ENCODE results near the gene FLT4. TPM values are rescaled to one million over a fixed set of nuclear protein-coding genes. Genes with fewer than 3 reads are reported as not detected.

Gene FLT4
- total and polyA plus RNA-seq, 9 of the 15 experiments (the other 6 are each of a cell fraction or from before 2014, with no cell fraction given), result 0.01 to 0.42 (median 0.14) TPM; not detected in 2

DNA sequence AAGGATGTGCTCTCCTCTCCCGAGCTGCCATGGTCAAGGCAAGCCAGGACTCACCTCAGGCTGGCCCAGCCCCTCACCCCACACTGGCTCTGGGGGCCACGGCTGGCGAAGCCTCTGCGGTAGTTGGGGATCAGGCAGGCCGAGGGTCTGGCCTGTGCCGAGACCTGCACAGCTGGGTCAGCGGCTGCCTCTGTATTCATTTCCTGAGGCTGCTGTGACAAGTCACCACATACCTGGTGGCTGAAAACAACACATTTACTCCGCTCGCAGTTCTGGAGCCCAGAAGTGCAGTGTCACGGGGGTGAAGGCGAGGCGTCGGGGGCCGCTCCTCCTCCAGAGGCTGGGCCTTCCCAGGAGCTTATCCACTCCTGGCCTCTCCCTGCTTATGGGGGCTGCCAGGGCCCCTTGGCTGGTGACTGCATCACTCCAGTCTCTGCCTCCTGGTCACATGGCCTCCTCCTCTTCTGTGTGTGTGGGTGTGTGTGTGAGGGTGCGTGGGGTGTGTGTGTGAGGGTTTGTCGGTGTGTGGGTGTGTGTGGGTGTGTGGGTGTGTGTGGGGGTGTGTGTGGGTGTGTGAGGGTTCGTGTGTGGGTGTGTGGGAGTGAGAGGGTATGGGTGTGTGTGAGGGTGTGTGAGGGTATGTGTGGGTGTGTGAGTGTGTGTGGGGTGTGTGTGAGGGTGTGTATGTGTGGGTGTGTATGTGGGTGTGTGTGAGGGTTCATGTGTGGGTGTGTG, 54.9 kb downstream of the FLT4 start (continued):
- TF ChIP-seq HMGN3 (IDR thresholded peaks at IDR 0.05; ENCODE audit: borderline replicate concordance, extremely low read depth, insufficient read length, low read depth, low read length), result no peak
- TF ChIP-seq RAD21 (CRISPR knock-in tag; conservative IDR thresholded peaks at IDR 0.05 in 1 of 2, IDR thresholded peaks at IDR 0.05 in 1 of 2), result no peak
- TF ChIP-seq ZNF212 (CRISPR knock-in tag; IDR thresholded peaks at IDR 0.05), result no peak
- no peak for TF ChIP-seq MCM7 (IDR thresholded peaks at IDR 0.05)
- TF ChIP-seq, protein P1, sequence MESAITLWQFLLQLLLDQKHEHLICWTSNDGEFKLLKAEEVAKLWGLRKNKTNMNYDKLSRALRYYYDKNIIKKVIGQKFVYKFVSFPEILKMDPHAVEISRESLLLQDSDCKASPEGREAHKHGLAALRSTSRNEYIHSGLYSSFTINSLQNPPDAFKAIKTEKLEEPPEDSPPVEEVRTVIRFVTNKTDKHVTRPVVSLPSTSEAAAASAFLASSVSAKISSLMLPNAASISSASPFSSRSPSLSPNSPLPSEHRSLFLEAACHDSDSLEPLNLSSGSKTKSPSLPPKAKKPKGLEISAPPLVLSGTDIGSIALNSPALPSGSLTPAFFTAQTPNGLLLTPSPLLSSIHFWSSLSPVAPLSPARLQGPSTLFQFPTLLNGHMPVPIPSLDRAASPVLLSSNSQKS (CRISPR knock-in tag; IDR thresholded peaks at IDR 0.05), result no peak
- TF ChIP-seq, protein P2, sequence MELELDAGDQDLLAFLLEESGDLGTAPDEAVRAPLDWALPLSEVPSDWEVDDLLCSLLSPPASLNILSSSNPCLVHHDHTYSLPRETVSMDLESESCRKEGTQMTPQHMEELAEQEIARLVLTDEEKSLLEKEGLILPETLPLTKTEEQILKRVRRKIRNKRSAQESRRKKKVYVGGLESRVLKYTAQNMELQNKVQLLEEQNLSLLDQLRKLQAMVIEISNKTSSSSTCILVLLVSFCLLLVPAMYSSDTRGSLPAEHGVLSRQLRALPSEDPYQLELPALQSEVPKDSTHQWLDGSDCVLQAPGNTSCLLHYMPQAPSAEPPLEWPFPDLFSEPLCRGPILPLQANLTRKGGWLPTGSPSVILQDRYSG (tag; conservative IDR thresholded peaks at IDR 0.05; ENCODE audit: low read depth), result no peak
- no peak for TF ChIP-seq NR3C1 (CRISPR knock-in tag; IDR thresholded peaks at IDR 0.05)
- no peak for TF ChIP-seq RBM34 (IDR thresholded peaks at IDR 0.05; ENCODE audit: borderline replicate concordance, insufficient read depth, low read length)
- TF ChIP-seq TGIF2 (CRISPR knock-in tag; IDR thresholded peaks at IDR 0.05), result no peak
- no peak for TF ChIP-seq NCOA1 (IDR thresholded peaks at IDR 0.05; ENCODE audit: low read depth)
- TF ChIP-seq KAT2B (IDR thresholded peaks at IDR 0.05; ENCODE audit: low read depth, low read length), result no peak
- TF ChIP-seq CCAR2 (IDR thresholded peaks at IDR 0.05; ENCODE audit: low read depth, low read length), result no peak
- TF ChIP-seq, protein P3, sequence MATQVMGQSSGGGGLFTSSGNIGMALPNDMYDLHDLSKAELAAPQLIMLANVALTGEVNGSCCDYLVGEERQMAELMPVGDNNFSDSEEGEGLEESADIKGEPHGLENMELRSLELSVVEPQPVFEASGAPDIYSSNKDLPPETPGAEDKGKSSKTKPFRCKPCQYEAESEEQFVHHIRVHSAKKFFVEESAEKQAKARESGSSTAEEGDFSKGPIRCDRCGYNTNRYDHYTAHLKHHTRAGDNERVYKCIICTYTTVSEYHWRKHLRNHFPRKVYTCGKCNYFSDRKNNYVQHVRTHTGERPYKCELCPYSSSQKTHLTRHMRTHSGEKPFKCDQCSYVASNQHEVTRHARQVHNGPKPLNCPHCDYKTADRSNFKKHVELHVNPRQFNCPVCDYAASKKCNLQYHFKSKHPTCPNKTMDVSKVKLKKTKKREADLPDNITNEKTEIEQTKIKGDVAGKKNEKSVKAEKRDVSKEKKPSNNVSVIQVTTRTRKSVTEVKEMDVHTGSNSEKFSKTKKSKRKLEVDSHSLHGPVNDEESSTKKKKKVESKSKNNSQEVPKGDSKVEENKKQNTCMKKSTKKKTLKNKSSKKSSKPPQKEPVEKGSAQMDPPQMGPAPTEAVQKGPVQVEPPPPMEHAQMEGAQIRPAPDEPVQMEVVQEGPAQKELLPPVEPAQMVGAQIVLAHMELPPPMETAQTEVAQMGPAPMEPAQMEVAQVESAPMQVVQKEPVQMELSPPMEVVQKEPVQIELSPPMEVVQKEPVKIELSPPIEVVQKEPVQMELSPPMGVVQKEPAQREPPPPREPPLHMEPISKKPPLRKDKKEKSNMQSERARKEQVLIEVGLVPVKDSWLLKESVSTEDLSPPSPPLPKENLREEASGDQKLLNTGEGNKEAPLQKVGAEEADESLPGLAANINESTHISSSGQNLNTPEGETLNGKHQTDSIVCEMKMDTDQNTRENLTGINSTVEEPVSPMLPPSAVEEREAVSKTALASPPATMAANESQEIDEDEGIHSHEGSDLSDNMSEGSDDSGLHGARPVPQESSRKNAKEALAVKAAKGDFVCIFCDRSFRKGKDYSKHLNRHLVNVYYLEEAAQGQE (IDR thresholded peaks at IDR 0.05; ENCODE audit: borderline replicate concordance), result no peak
- TF ChIP-seq, protein P3 (CRISPR knock-in tag; IDR thresholded peaks at IDR 0.05; ENCODE audit: low read depth), result no peak
- no peak for TF ChIP-seq NR2C2 (CRISPR knock-in tag; IDR thresholded peaks at IDR 0.05)
- TF ChIP-seq NR2C2 (tag; IDR thresholded peaks at IDR 0.05), result no peak
- no peak for TF ChIP-seq ZKSCAN1 (IDR thresholded peaks at IDR 0.05; ENCODE audit: low read depth, low read length)
- TF ChIP-seq SETDB1 (IDR thresholded peaks at IDR 0.05; ENCODE audit: low read length), result no peak
- no peak for TF ChIP-seq HCFC1 (IDR thresholded peaks at IDR 0.05; ENCODE audit: low read depth, low read length)
- TF ChIP-seq SNIP1 (IDR thresholded peaks at IDR 0.05; ENCODE audit: low read depth), result no peak
